Astrocyte (in vitro differentiated cells and primary cell): Measurements from ENCODE around the gene MORN5.

Experiments used
- EZH2 ChIP-seq: IDR thresholded peaks from 2 replicates; pipeline ENCODE4 v1.6.1; 2012; ENCODE audit warnings: mild to moderate bottlenecking, low read length, inconsistent platforms; ENCODE audit not compliant: insufficient read depth
- TF ChIP-seq, protein P1 (sequence below): IDR thresholded peaks from 2 replicates; pipeline ENCODE4 v1.5.1; 2011; ENCODE audit warnings: low read depth, mild to moderate bottlenecking, inconsistent platforms, low read length, moderate library complexity; ENCODE audit not compliant: insufficient read depth

DNA sequence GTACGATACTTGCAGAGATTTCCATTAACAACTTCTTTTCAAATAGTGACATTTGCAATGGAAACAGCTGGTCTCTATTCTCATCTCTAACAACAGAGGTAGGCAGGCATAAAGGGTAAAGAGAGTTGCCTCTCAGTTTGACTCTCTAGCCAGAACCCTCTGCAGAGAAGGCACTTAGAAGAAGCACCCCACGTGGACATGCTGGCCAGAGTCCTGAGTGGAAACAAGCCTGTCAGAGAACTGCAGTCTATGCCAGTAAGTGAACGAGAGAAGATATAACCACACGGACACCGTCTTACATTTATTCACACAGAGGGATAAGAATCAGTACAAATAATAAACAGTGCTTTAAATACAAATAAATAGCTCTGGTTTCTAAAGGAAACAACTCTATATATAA is 80.0 kb downstream of the MORN5 start:
- TF ChIP-seq, protein P1, sequence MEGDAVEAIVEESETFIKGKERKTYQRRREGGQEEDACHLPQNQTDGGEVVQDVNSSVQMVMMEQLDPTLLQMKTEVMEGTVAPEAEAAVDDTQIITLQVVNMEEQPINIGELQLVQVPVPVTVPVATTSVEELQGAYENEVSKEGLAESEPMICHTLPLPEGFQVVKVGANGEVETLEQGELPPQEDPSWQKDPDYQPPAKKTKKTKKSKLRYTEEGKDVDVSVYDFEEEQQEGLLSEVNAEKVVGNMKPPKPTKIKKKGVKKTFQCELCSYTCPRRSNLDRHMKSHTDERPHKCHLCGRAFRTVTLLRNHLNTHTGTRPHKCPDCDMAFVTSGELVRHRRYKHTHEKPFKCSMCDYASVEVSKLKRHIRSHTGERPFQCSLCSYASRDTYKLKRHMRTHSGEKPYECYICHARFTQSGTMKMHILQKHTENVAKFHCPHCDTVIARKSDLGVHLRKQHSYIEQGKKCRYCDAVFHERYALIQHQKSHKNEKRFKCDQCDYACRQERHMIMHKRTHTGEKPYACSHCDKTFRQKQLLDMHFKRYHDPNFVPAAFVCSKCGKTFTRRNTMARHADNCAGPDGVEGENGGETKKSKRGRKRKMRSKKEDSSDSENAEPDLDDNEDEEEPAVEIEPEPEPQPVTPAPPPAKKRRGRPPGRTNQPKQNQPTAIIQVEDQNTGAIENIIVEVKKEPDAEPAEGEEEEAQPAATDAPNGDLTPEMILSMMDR, result no peak
- no peak for TF ChIP-seq EZH2
